Measurements from ENCODE around the gene MAD1L1. TPM values are rescaled to one million over a fixed set of nuclear protein-coding genes. Genes with fewer than 3 reads are reported as not detected.

MAD1L1 gene
- polyA plus RNA-seq, 3 donors from 2014 or later: 85.0 to 166 (median 97.0) TPM

- H3K27ac Mint-ChIP-seq: no peak overlapping the region
- peaks cover 3 to 8% (median 6%) of the 10 kb centered on the region in 3 donors for H3K36me3 Mint-ChIP-seq
- H3K9me3 Mint-ChIP-seq: no peaks in the 10 kb centered on the region
- no peak overlapping the region for H3K4me3 Mint-ChIP-seq
- DNase-seq: no peak
- H3K27me3 Mint-ChIP-seq (ENCODE audit: low read depth in 3 of 3): peaks cover 2 to 6% (median 5%) of the 10 kb centered on the region in 3 donors
- H3K4me1 Mint-ChIP-seq: peaks cover 23 to 27% of the 10 kb centered on the region in 2 donors
Measured at GRCh38 chr7:2255145-2256139, 22.7 kb upstream of the MAD1L1 start.

- no peaks in the 10 kb centered on the region for H3K9me3 Mint-ChIP-seq
- H3K4me3 Mint-ChIP-seq: no peak overlapping the region
- peaks cover under 1 to 6% (median 5%) of the 10 kb centered on the region in 3 donors for H3K36me3 Mint-ChIP-seq
- DNase-seq: no peak
- H3K27me3 Mint-ChIP-seq (ENCODE audit: low read depth in 3 of 3): peaks cover 2 to 6% (median 5%) of the 10 kb centered on the region in 3 donors
- peak overlapping the region in 1 of 6 donors; percentile 32 for H3K27ac Mint-ChIP-seq
- H3K4me1 Mint-ChIP-seq: peaks cover 22 to 26% of the 10 kb centered on the region in 2 donors
Measured at GRCh38 chr7:2254429-2255144, 21.8 kb upstream of the MAD1L1 start.

- peaks cover 22 to 26% of the 10 kb centered on the region in 2 donors for H3K4me1 Mint-ChIP-seq
- no peak for DNase-seq
- peaks cover 1 to 2% (median 2%) of the 10 kb centered on the region in 3 donors for H3K27me3 Mint-ChIP-seq (ENCODE audit: low read depth in 3 of 3)
- H3K27ac Mint-ChIP-seq: no peak overlapping the region
- H3K4me3 Mint-ChIP-seq: no peak overlapping the region
- peaks cover 0 to 11% (median 10%) of the 10 kb centered on the region in 3 donors for H3K36me3 Mint-ChIP-seq
- H3K9me3 Mint-ChIP-seq: no peaks in the 10 kb centered on the region
Measured at GRCh38 chr7:2253525-2254244, 20.9 kb upstream of the MAD1L1 start.

- peaks cover 0 to 11% (median 10%) of the 10 kb centered on the region in 3 donors for H3K36me3 Mint-ChIP-seq
- peaks cover 27 to 32% of the 10 kb centered on the region in 2 donors for H3K4me1 Mint-ChIP-seq
- H3K27ac Mint-ChIP-seq: no peak overlapping the region
- DNase-seq: no peak
- no peaks in the 10 kb centered on the region for H3K9me3 Mint-ChIP-seq
- no peak overlapping the region for H3K4me3 Mint-ChIP-seq
- H3K27me3 Mint-ChIP-seq (ENCODE audit: low read depth in 3 of 3): peaks cover 1 to 2% (median 2%) of the 10 kb centered on the region in 3 donors
Measured at GRCh38 chr7:2253021-2253420, 20.3 kb upstream of the MAD1L1 start.

- no peak overlapping the region for H3K27ac Mint-ChIP-seq
- DNase-seq: peak; percentile 40 to 61 (median 47)
- peaks cover 31 to 35% of the 10 kb centered on the region in 2 donors for H3K4me1 Mint-ChIP-seq
- peaks cover 0 to 11% (median 10%) of the 10 kb centered on the region in 3 donors for H3K36me3 Mint-ChIP-seq
- H3K9me3 Mint-ChIP-seq: no peaks in the 10 kb centered on the region
- no peak overlapping the region for H3K4me3 Mint-ChIP-seq
- H3K27me3 Mint-ChIP-seq (ENCODE audit: low read depth in 3 of 3): peaks cover 1 to 2% (median 2%) of the 10 kb centered on the region in 3 donors
Measured at GRCh38 chr7:2251841-2252771, 19.4 kb upstream of the MAD1L1 start.

GRCh38 chr7:2251381-2251780, 18.6 kb upstream of the MAD1L1 start:
- H3K27ac Mint-ChIP-seq: no peak overlapping the region
- peaks cover 0 to 2% (median 1%) of the 10 kb centered on the region in 3 donors for H3K27me3 Mint-ChIP-seq (ENCODE audit: low read depth in 3 of 3)
- no peak for DNase-seq
- peaks cover 33 to 36% of the 10 kb centered on the region in 2 donors for H3K4me1 Mint-ChIP-seq
- no peaks in the 10 kb centered on the region for H3K9me3 Mint-ChIP-seq
- peaks cover 0 to 10% (median 8%) of the 10 kb centered on the region in 3 donors for H3K36me3 Mint-ChIP-seq
- no peak overlapping the region for H3K4me3 Mint-ChIP-seq

GRCh38 chr7:2249744-2250323, 17.1 kb upstream of the MAD1L1 start:
- peaks cover 0 to 8% (median 5%) of the 10 kb centered on the region in 3 donors for H3K36me3 Mint-ChIP-seq
- H3K27me3 Mint-ChIP-seq (ENCODE audit: low read depth in 3 of 3): peaks cover 1 to 2% (median 2%) of the 10 kb centered on the region in 3 donors
- no peak for DNase-seq
- peak overlapping the region in 1 of 5 donors; percentile 29 for H3K4me3 Mint-ChIP-seq
- H3K9me3 Mint-ChIP-seq: no peaks in the 10 kb centered on the region
- H3K4me1 Mint-ChIP-seq: peaks cover 39 to 41% of the 10 kb centered on the region in 2 donors
- peak overlapping the region in 2 of 6 donors; percentile 16 to 42 for H3K27ac Mint-ChIP-seq

GRCh38 chr7:2248984-2249694, 16.4 kb upstream of the MAD1L1 start:
- Mint-ChIP-seq H3K9me3 (no peaks in the 10 kb centered on the region), H3K27ac (peak overlapping the region; percentile 66 to 89 (median 82)), H3K4me3 (peak overlapping the region; percentile 66 to 83 (median 77)), H3K4me1 (peaks cover 41% of the 10 kb centered on the region in 2 donors), H3K36me3 (peaks cover 0 to 8% (median 5%) of the 10 kb centered on the region in 3 donors), H3K27me3 (ENCODE audit: low read depth in 3 of 3) (peaks cover under 1 to 2% (median 2%) of the 10 kb centered on the region in 3 donors)
- peak; percentile 46 to 55 (median 50) for DNase-seq

GRCh38 chr7:2247141-2247995, 14.6 kb upstream of the MAD1L1 start:
- H3K27me3 Mint-ChIP-seq (ENCODE audit: low read depth in 3 of 3): peaks cover 0 to 2% (median 2%) of the 10 kb centered on the region in 3 donors
- H3K36me3 Mint-ChIP-seq: peaks cover 0 to 8% (median 5%) of the 10 kb centered on the region in 3 donors
- no peaks in the 10 kb centered on the region for H3K9me3 Mint-ChIP-seq
- peak overlapping the region in 2 of 5 donors; percentile 36 to 53 for H3K4me3 Mint-ChIP-seq
- DNase-seq: no peak
- peaks cover 44 to 47% of the 10 kb centered on the region in 2 donors for H3K4me1 Mint-ChIP-seq
- no peak overlapping the region for H3K27ac Mint-ChIP-seq

- DNase-seq: no peak
- no peaks in the 10 kb centered on the region for H3K9me3 Mint-ChIP-seq
- peaks cover 0 to 8% (median 5%) of the 10 kb centered on the region in 3 donors for H3K36me3 Mint-ChIP-seq
- H3K27me3 Mint-ChIP-seq (ENCODE audit: low read depth in 3 of 3): peaks cover 0 to 5% (median 2%) of the 10 kb centered on the region in 3 donors
- peaks cover 41 to 42% of the 10 kb centered on the region in 2 donors for H3K4me1 Mint-ChIP-seq
- H3K4me3 Mint-ChIP-seq: peak overlapping the region in 4 of 5 donors; percentile 38 to 63 (median 52)
- H3K27ac Mint-ChIP-seq: no peak overlapping the region
Measured at GRCh38 chr7:2245883-2246675, 13.3 kb upstream of the MAD1L1 start.
